HepG2 (cell line): ENCODE measurements around the gene THRB. TPM values are rescaled to one million over a fixed set of nuclear protein-coding genes. Genes with fewer than 3 reads are reported as not detected.

Source experiments
- ATAC-seq: fragments of 200-7000 bp; cut with Tn5 transposase; 3 replicates; pipeline ENCODE4 v1.9.1; 2020; ENCODE audit warnings: mild to moderate bottlenecking, moderate library complexity
- BruUV-seq: library from RNA; stranded (reverse); fragments of 400-500 nt; replicated peaks from 2 replicates; lab custom pipeline; 2021; lab: Mats Ljungman, UMichigan
- CTCF ChIA-PET: fragments of 300-600 bp; formaldehyde crosslinking; extraction: SDS; loops from one replicate; lab custom pipeline; 2021; ENCODE audit warnings: low total read pairs, inconsistent platforms, low intra/inter-chr PET ratio; lab: Yijun Ruan, JAX
- POLR2A ChIA-PET: fragments of 350-600 bp; sonication (Branson Sonifier 250); formaldehyde crosslinking; loops from one replicate; lab custom pipeline; 2020; ENCODE audit warnings: antibody characterized with exemption, inconsistent platforms; lab: Yijun Ruan, JAX
- DNase-seq: peaks from one replicate; pipeline ENCODE4 v3.0.0-alpha.2; 2015; ENCODE audit warnings: low spot score
- FAIRE-seq: peaks from 3 replicates; lab custom pipeline; 2011; peaks lifted over from hg19 to GRCh38; lab: Jason Lieb, UNC
- H2AFZ ChIP-seq: one replicate; pipeline ENCODE4 v1.6.1; 2011; ENCODE audit warnings: low read length, inconsistent platforms
- H3K27ac ChIP-seq: fragments of 300-600 bp; 3 replicates; pipeline ENCODE4 v1.8.0; 2011; ENCODE audit warnings: mixed run types, mild to moderate bottlenecking, mixed read lengths, low read length, inconsistent platforms; ENCODE audit not compliant: insufficient read depth; ENCODE audit errors: extremely low read length
- H3K27me3 ChIP-seq, 2 experiments: fragments of 200-600 bp in 1 of 2; 2 replicates in 1 of 2; 3 replicates in 1 of 2; pipeline versions ENCODE4 v1.6.0 to v1.8.0; 2011; ENCODE audit warnings: low read length in 2 of 2, mild to moderate bottlenecking in 2 of 2, moderate library complexity in 2 of 2, inconsistent platforms in 1 of 2; ENCODE audit not compliant: insufficient read depth in 2 of 2, control insufficient read depth in 1 of 2
- H3K36me3 ChIP-seq, 2 experiments: fragments of 200-600 bp in 1 of 2; replicated peaks in 1 of 2; 2 replicates in 1 of 2; 3 replicates in 1 of 2; pipeline versions ENCODE4 v1.5.1 to v1.8.0; 2011; ENCODE audit warnings: low read length in 2 of 2, inconsistent platforms in 1 of 2; ENCODE audit not compliant: insufficient read depth in 2 of 2, control insufficient read depth in 1 of 2
- H3K4me1 ChIP-seq: 2 replicates; pipeline ENCODE4 v1.5.1; 2012; ENCODE audit warnings: low read length, inconsistent platforms; ENCODE audit not compliant: insufficient read depth
- H3K4me2 ChIP-seq: 2 replicates; pipeline ENCODE4 v1.6.0; 2011; ENCODE audit warnings: low read depth, low read length, inconsistent platforms
- H3K4me3 ChIP-seq, 3 experiments: fragments of 200-600 bp in 1 of 3; sonication (generic), shearing (Covaris generic) in 1 of 3; replicated peaks in 1 of 3; 2 replicates each; pipeline ENCODE4 v1.5.1; 2011 to 2016; ENCODE audit warnings: low read length in 3 of 3, inconsistent platforms in 2 of 3, low read depth in 2 of 3, mild to moderate bottlenecking in 2 of 3, control low read depth in 1 of 3, mixed read lengths in 1 of 3; ENCODE audit not compliant: insufficient read depth in 1 of 3
- H3K79me2 ChIP-seq: one replicate; pipeline ENCODE4 v1.6.1; 2011; ENCODE audit warnings: low read length, inconsistent platforms; ENCODE audit not compliant: insufficient read depth
- H3K9ac ChIP-seq: 2 replicates; pipeline ENCODE4 v1.6.0; 2011; ENCODE audit warnings: mild to moderate bottlenecking, low read depth, low read length, inconsistent platforms; ENCODE audit not compliant: insufficient read depth
- H3K9me3 ChIP-seq: 2 replicates; pipeline ENCODE4 v1.5.1; 2012; ENCODE audit warnings: mild to moderate bottlenecking, low read length
- H4K20me1 ChIP-seq: 2 replicates; pipeline ENCODE4 v1.6.0; 2011; ENCODE audit warnings: inconsistent platforms, mild to moderate bottlenecking, low read length, moderate library complexity; ENCODE audit not compliant: insufficient read depth
- HMGXB4 ChIP-seq, 2 experiments: sonication (generic) in 1 of 2; formaldehyde crosslinking in 1 of 2; IDR thresholded peaks; 2 replicates each; pipeline versions ENCODE4 v1.4.0 to v1.6.1; 2018 to 2020; ENCODE audit warnings: missing genetic modification reagents in 2 of 2, borderline replicate concordance in 1 of 2, low read depth in 1 of 2, mild to moderate bottlenecking in 1 of 2, missing biosample characterization in 1 of 2
- MAFK ChIP-seq, 2 experiments: IDR thresholded peaks in 1 of 2; conservative IDR thresholded peaks in 1 of 2; 2 replicates each; pipeline ENCODE4 v1.6.1; 2011; ENCODE audit warnings: improper control_type of control experiment in 2 of 2, low read length in 2 of 2
- RAD21 ChIP-seq: fragments of 450-650 bp; formaldehyde crosslinking; IDR thresholded peaks from 2 replicates; pipeline ENCODE4 v1.5.0; 2020; ENCODE audit warnings: mild to moderate bottlenecking
- ZNF383 ChIP-seq: sonication (generic); formaldehyde crosslinking; IDR thresholded peaks from 2 replicates; pipeline ENCODE4 v1.4.0; 2020; ENCODE audit warnings: missing genetic modification reagents, mild to moderate bottlenecking, borderline replicate concordance
- ZNF557 ChIP-seq: sonication (generic); formaldehyde crosslinking; IDR thresholded peaks from 2 replicates; pipeline ENCODE4 v1.4.0; 2020; ENCODE audit warnings: missing genetic modification reagents
- WGBS: methylation state at CpG from one replicate; pipeline ENCODE4 v1.1.6; 2017; ENCODE audit warnings: low lambda C conversion rate; 5-methylcytosine and 5-hydroxymethylcytosine counted together
- in situ Hi-C: cut with HindIII; loops from 2 replicates; pipeline ENCODE4 v1.10.0; 2017; ENCODE audit warnings: low pct_unique_long_range_greater_than_20kb; ENCODE audit not compliant: extremely low pct_ligation_motif_present
- intact Hi-C: fragments of 100-400 bp; cut with micrococcal nuclease; formaldehyde crosslinking; loops from one replicate; pipeline ENCODE4 v1.10.0; 2022; ENCODE audit not compliant: unreplicated experiment
- polyA plus RNA-seq, 8 experiments: library from polyadenylated mRNA; depleted of rRNA in 3 of 8; stranded (reverse) in 7 of 8; unstranded in 1 of 8; fragments of >200 nt; fragmentation: Illumina TruSeq in 4 of 8; extraction: Trizol in 4 of 8; gene quantifications; 2 replicates each; pipeline versions ENCODE4 v1.2.1 to v1.2.3, GENCODE V29; 2011 to 2016; ENCODE audit warnings: low read depth in 4 of 8, missing spikeins in 1 of 8, mixed read lengths in 1 of 8; ENCODE audit not compliant: insufficient read depth in 1 of 8
- total RNA-seq, 5 experiments: library from RNA; depleted of rRNA; stranded (reverse); fragments of >200 nt; fragmentation: Illumina TruSeq; extraction: Trizol; gene quantifications; 2 replicates each; pipeline ENCODE4 v1.2.3, GENCODE V29; 2016; ENCODE audit warnings: low read depth in 1 of 5

Gene THRB
- total and polyA plus RNA-seq, 2 of the 13 experiments (the other 11 are each of a cell fraction or from before 2014, with no cell fraction given), result 4.7 to 22.7 TPM

- Histone ChIP-seq H3K4me3 (no peak overlapping the region), H3K27ac (no peak overlapping the region), H3K79me2 (no peaks in the 10 kb centered on the region)
- in situ Hi-C loops (no loop called here), intact Hi-C loops (no loop called here)
- POLR2A ChIA-PET, result no interaction called here
- TF ChIP-seq HMGXB4 (CRISPR knock-in tag; IDR thresholded peaks at IDR 0.05; ENCODE audit: borderline replicate concordance in 1 of 2, low read depth in 1 of 2) (no peak), MAFK (conservative IDR thresholded peaks at IDR 0.05 in 1 of 2, IDR thresholded peaks at IDR 0.05 in 1 of 2; ENCODE audit: low read length in 2 of 2) (peak; percentile 31 to 33; a peak in 1 of 4 replicates), ZNF557 (no peak), RAD21 (CRISPR knock-in tag) (no peak), ZNF383 (CRISPR knock-in tag) (no peak)
- TF ChIP-seq, all 625 proteins: peak for 1
- Histone ChIP-seq H3K27me3 (no peaks in the 10 kb centered on the region), H2AFZ (no peak overlapping the region), H3K4me2 (no peak overlapping the region), H3K9me3 (no peaks in the 10 kb centered on the region), H3K9ac (no peak overlapping the region), H3K4me1 (peaks cover 9% of the 10 kb centered on the region; the same call in 1 of the 2 replicates), H3K36me3 (peaks cover 2 to 7% of the 10 kb centered on the region in 2 experiments; a peak in 3 of 5 replicates), H4K20me1 (no peaks in the 10 kb centered on the region)
- ATAC-seq (no peak), FAIRE-seq (no peak), DNase-seq (no peak)
- BruUV-seq, result no TSS peak
- 91% methylated on average over 4 of the region's 4 CpGs for WGBS
- CTCF ChIA-PET, result no interaction called here
Observed at GRCh38 chr3:24222165-24222805, 272.4 kb downstream of the THRB start.
